DND-41 (cell line): ENCODE data around the gene ZNF260.

Experiments
- CTCF ChIP-seq: IDR thresholded peaks from 2 replicates; pipeline ENCODE4 v1.5.1; 2012; ENCODE audit warnings: borderline replicate concordance, low read length, moderate library complexity, mild to moderate bottlenecking; ENCODE audit not compliant: poor library complexity, severe bottlenecking; ENCODE audit errors: extremely low read depth
- EZH2 ChIP-seq: IDR thresholded peaks from 3 replicates; pipeline ENCODE4 v1.6.1; 2012; ENCODE audit warnings: borderline replicate concordance, low read depth, mild to moderate bottlenecking, moderate library complexity, low read length, inconsistent platforms; ENCODE audit not compliant: severe bottlenecking

GRCh38 chr19:36572593-36573019 lies 44.5 kb upstream of the ZNF260 start:
- TF ChIP-seq CTCF (no peak), EZH2 (no peak)
